HG03159 (cell line): ENCODE results near the gene FRMD8.
"Not testable (repeated sequence)": the region's sequence is repeated elsewhere in the genome, so short reads cannot be mapped to it uniquely, and the experiment has no call there.

Source experiments
- ATAC-seq: cut with Tn5 transposase; IDR thresholded peaks from one replicate; pipeline ENCODE4 v1.9.1; 2021; ENCODE audit warnings: mild to moderate bottlenecking, moderate library complexity; ENCODE audit not compliant: unreplicated experiment

FRMD8 gene

DNA sequence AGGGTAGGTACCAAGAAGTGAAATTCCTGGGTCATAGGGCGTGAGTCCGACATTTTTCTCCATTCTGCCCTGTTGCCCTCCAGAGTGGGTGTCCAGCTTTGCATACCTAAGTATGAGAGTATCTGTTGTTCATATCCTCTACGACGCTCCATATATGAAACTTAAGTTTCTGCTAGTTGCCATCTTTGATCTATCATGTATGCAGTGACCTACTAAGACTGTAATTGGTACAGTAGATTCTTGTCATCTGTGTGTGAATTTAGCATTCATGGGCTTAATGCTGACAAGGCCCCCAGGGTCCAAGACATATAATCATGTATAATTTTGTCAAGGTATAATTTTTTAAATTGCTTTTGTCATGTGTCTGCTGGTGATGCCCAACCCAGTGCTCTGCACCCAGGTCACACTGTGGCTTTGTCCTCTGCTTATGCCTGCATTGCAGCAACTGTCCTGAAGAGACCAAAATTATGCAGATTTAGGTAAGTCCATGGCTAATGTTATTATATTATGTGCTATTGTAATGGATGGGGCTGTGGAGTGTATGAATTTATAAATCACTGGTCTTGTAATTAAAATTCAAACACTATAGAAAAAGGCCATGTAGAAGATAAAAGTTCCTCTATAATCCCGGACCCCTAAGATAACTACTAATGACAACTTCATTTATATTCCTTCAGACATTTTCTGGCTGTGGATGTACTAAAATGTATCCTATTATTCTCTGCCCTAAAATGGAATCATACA, 48.4 kb downstream of the FRMD8 start:
- ATAC-seq, result no peak

DNA sequence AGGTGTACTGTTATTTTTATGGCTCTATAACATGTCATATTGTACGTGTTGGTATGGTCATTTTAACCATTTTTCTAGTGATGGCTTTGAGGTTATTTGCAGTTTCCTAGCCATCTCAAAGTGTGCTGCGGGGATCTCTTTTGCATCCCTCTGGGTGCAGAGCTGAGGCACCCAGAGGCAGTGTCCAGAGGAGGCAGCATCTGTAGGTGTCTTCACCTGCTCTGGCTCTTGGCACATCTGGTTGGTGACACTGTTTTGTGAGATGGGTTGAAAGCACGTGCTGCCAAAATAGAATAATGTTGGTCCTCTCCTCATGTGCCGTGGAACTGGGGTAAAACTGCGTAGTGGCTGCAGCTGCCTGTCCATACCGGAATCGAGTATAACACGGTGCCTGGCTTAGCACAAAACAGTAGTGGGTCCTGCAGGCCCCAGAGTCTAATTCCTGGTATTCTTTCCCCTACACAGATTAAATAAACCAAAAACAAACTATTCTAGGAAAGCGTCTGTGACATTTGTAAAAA, 49.0 kb downstream of the FRMD8 start:
- ATAC-seq, result no peak

DNA sequence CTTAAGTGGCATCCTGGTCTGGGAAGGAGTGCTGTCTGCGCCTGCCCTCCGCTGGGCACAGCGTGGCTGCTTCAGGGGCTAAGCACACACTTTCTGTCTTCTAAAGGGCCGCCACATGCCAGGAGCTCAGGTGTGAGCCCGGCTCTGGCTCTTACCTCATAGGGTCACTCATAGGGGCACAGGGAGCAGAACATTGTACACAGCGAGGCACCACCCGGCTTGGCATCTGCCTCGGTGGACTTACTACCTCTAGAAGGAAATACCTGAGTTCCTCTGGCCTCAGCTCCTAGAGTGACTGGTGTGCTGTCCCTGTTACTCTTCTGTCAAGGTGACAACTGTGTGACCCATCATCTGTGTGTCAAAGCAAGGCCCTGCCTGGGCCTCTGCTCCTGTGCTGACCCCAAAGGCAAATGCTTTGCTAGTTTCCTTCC, 49.6 kb downstream of the FRMD8 start:
- no peak for ATAC-seq

DNA sequence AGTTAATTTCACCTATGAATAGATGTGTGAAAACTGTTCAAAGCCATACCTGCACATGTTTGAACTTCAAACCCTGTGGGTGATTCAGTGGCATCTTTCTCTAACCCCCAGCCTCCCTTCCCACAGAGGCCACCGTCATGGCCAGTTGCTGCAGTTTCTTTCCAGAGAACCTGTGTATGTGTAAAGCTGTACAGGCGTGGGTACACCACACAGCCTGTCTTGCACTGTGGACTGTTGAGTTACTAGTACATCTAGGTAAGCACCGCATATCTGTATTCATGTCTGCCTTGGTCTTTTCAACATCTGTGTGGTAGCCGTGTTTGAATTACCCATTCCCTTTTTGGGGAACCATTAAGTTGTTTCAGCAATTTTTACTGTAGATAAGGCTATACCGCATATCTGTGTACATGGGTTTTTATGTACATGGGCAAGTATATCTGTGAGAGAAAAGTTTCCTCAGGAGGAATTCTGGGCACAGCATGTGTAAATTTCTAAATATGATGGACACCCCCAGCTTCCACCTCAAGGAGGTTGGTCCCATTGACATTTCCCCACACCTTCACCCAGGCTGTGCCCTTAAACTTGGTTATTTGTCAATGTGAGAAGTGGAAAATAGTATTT, 50.1 kb downstream of the FRMD8 start:
- ATAC-seq, result no peak

DNA sequence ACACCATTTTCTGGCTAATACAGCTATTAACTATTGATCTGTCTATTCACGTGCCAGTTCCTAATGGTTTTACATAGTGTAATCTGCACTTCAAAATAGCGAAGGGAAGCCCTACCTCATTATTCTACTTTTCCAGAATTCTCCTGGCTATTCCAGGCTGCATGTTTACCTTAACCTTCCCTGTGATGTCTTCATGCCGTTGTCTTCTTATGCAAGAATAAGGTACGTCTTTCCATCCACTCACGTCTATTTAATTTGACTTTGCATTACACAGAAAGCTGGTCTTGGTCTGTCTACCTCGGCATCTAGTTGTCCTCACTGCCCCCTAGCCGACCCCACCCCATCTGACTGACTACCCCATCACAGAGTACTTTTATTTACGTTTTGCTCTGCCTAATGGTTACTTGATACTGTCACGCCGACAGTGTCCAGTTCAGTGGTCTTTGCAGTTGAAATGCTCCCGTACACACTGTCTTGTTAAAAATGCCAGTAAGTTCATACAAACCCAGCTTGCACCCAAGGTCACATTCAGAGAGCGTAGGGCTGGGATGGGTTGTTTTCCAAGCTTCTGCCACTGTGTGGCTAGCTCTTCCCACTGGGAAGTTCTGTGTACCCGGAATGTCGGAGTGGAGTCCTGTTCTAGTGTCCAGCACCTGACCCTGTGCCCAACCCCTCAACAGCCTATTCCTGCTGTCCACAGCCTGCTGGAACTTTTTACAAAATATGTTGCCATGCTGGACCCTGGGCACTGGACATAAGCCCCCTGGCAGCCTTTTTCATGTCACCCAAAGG, 51.2 kb downstream of the FRMD8 start:
- ATAC-seq, result no peak

DNA sequence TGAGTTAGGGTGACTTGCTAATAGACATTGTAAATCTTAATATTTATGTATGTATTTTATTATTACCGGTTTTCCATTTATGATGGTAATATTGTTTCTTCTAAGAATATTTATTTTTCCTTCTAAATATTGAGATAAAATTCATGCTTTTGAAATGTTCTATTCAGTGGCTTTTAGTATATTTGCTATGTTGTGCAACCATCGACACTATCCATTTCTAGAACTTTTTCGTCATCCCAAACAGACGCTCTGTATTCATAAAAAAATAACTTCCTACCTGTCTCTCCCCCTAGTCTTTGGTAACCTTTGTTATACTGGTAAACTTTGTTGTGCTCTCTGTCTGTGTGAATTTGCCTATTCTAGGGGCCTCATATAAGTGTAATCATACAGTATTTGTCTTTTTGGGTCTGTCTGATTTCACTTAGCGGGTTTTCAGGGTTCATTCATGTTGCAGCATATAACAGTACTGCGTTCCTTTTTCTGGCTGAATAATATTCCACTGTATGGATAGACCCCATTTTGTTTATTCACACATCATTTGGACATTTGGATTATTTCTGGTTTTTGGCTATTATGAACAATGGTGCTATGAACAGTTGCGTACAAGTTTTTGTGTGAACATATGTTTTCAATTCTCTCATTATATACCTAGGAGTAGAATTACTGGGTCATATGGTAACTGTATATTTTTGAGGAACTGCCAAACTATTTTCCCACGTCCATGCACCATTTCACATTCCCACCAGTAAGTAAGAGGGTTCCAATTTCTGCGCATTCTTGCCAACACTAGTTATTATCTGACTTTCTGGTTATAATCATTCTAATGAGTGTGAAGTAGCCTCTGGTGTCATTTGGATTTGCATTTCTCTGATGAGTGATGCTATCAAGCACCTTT, 52.1 kb downstream of the FRMD8 start:
- ATAC-seq, result no peak

DNA sequence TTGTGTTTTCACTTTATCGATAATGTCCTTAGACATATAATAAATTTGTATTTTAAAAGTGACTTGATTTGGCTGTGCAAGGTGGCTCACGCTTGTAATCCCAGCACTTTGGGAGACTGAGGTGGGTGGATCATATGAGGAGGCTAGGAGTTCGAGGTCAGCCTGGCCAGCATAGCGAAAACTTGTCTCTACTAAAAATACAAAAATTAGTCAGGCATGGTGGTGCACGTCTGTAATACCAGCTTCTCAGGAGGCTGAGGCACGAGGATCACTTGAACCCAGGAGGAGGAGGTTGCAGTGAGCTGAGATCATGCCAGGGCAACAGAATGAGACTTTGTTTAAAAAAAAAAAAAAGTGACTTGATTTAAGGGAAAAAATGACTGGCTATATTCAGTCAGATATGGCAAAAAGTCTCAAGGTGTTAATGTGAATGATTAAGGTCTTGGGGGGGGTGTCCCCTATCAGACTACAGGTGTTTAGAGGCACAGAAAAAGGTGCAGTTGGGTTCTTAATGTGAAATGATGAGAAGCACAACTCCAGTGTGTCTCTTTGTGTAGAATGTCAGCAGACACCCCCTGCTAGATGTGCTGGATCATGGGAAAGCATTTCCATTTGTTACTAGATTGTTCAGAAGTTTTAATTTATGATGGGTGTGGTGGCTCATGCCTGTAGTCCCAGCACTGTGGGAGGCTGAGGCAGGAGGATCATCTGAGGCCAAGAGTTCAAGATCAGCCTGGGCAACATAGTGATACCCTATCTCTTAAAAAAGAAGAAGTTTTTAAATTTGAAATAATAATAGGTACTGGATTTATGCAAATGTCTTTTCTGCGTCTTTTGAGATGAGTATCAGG, 53.1 kb downstream of the FRMD8 start:
- ATAC-seq, result no peak

DNA sequence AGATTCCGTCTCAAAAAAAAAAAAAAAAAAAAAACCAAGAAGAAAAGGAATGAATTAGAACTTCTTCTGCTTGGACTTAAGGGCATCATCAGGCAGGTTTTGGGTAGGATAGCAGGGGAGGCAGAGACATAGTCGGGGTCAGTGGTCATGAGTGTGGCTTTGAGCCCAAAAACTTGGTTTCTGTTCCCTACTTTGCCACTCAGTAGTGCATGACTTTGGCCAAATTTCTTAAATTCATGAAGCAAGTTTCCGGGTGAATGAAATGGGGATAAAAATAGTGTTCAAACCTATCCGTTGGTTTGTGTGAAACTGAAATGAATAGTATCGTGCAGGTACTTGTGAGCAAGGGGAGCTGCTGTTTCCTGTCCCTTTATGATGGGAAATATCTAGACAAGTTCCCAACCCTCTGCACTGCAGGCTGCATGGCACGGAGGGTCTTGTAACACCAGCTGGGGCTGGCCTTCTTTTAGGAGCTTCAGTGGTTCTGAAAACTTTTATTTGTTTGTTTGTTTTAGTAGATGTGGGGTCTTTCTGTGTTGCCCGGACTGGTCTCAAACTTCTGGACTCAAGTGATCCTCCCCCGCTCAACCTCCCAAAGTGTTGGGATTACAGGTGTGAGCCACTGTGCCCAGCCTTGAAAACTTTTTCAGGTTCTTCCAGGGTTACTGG, 54.5 kb downstream of the FRMD8 start:
- ATAC-seq, result peak; percentile 50

DNA sequence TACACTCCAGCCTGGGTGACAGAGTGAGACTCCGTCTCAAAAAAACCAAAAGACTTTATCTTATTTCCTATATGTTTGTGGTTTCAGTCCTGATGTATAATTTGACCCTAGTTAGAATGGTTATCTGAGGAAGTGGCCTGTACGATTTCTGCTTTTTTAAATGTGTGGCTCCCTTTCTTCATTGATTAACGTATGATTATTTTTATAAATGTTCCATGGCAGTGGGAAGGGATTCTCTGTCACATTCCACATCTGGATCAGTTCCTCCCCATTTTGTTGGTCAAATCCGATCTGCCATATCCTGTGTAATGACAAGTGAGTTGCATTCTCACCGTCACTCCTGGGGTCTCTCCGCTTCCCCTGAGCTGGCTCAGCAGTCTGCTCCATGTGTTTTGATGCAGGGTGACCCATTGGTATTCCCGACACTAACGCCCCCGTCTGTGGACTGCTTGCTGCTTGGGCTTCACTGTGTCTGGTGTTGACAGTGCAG, 56.5 kb downstream of the FRMD8 start:
- ATAC-seq, result no peak

DNA sequence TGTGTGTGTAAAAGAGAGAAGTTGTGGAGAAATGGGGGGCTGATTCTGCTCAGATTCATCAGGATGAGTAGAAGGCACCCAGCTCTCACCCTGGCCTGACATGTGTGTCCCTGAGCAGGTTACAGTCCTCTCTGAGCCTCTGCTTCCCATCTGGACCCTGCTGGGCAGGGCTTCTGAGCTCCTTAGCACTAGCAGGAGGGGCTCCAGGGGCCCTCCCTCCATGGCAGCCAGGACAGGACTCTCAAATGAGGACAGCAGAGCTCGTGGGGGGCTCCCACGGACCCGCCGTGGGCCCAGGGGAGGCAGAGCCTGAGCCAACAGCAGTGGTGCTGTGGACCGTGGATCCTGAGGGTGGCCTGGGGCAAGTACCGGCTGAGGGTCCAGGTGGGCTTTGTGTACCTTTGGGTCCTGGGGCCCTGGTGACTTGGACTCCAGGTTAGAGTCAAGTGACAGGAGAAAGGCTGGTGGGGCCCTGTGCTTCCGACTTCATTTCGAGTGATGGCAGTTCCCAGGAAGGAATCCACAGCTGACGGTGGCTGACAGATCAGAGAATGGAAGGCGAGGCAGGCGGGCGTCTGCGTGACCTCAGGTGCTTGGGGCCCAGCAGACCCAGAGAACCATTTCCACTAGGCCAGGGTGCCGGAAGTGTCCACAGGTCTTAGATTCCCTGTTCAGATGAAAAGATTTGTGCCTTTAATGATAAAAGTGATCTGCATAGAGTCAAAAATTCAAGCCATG, 58.0 kb downstream of the FRMD8 start:
- ATAC-seq, result no peak

DNA sequence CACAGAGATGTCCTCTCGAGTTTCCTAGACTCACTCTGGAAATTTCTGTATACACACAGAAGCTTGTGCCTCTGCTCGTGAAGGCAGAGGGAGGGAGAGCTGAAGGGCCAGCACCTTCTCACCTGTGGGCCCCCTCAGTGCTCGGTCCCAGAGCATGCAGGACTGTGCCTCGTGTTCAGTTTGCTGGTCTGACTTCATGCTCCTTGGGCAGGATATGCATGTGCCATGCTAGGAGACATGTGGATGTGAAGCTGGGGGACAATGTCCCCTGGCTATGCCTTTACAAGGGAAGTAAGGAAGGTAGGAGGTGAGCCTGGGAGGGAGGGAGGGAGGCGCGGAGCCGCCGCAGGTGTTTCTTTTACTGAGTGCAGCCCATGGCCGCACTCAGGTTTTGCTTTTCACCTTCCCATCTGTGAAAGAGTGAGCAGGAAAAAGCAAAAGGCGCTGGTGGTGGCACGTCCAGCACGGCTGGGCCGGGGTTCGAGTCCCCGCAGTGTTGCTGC, 58.7 kb downstream of the FRMD8 start:
- no peak for ATAC-seq

DNA sequence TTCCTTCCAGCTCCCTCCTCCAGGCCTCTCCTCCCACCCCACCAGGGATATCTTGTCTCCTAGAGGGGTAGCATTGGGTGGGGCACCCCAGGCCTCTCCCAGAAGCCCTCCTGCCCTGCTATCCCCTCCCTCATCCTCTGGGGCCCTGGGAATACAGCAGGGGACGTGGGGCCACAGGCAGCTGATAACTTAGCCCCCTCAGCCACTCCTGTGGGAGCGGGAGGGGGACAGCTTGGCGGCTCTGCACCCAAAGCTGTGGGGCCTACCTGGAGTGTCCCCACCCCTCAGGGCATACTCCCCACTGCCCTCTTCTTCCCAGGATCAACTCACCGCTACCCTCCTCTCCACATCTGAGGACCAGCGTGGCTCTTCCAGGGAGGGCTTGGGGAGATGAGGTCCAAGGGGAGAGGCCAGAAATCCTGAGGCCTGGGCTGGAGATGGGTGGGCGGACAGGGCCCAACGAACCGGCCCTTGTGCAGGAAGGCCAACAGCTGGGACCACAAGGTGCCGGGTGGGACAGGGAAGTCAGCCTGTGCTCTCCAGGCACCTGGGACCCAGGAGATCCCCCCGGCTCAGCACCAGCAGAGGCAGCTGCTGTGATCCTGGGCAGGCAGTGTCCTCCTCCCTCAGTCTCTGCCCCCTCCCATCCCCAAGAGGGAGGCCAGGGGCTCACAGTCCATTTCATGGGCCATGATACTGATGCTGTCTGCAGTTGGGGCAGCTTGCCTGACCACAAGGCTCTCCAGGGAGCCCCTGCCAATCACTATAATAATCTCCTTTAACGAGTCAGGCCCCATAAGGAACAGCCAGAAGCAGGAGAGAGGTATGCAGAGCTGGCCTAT, 59.4 kb downstream of the FRMD8 start:
- ATAC-seq, result no peak

DNA sequence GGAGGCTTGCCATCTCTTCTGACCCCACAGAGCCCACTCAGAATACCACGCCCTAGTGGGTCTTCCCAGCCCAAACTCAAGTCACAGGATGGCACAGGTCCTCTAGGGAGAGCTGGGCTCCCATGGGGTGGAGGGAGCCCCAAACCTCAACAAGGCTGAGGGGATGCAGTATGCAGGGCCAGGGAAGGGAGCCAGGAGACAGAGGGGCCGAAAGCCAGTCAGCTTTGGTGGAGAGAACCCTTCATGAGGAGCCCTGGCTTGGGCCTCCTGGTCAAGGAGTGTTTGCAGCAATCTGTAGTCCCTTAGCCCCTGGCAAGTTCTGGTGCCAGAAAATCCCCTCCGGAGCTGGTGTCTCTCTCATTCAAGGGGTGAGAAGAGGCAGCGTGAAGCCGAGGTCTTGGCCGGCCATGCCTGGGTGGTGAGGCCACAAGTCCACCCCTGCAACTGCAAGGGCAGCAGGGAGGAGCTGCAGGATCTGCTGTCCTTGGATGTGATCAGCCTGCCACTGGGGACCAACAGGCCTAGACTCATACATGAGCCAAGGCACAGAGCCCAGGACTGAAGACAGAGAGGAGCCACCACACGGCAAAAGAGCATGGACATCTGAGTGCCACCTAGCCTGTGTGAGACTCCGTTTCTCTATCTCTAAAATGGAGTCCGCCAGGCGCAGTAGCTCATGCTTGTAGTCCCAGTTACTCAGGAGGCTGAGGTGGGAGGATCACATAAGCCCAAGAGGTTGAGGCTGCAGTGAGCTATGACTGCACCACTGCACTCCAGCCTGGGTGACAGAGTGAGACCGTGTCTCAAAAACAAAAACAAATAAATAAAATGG, 60.2 kb downstream of the FRMD8 start:
- ATAC-seq, result no peak

DNA sequence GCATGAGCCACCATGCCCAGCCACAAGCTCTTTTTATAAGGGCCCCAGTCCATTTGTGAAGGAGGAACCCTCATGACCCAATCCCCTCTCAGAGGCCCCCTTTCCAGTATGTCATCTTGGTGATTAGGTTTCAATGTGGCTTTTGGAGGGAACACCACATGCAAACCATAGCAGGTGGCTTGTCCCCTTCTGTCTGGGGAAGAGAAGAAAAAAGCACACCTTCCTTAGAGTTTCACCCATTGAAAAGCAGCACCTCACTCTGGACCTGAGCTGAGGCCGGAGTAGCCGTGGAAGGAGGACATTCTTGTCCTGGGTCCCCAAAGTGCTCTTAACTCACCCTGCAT, 61.6 kb downstream of the FRMD8 start:
- no peak for ATAC-seq

DNA sequence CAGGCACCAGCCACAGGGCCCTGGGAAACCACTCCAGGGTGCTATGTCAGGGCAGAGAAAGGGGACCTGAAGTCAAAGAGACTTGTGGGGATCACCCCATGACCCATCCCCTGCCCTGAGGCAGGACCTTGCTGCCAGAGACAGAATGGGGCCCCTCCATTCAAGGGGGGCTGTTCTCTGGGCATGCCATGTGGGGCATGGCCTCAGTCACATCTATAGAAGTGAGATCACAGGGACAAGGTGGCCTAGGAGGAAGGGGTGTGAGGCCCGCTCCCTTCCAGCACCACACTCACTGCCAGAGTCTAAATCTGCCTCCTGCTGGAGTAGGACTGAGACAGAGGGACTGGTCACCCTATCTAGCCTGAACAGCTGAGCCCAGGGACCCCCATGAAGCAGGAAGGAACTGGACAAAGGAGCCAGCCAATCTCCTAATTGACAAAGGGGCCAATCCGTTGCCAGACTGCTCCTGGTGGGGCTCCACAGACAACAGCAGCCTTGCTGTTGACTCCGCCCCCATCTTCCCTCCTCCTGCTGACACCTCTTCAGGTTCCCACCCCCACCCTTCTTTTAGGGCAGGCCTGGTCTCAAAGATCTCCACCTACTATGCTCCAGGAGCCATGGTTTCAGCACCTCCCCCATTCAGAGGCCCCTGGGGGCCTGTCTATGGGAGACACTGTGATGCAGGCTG, 62.1 kb downstream of the FRMD8 start:
- no peak for ATAC-seq

DNA sequence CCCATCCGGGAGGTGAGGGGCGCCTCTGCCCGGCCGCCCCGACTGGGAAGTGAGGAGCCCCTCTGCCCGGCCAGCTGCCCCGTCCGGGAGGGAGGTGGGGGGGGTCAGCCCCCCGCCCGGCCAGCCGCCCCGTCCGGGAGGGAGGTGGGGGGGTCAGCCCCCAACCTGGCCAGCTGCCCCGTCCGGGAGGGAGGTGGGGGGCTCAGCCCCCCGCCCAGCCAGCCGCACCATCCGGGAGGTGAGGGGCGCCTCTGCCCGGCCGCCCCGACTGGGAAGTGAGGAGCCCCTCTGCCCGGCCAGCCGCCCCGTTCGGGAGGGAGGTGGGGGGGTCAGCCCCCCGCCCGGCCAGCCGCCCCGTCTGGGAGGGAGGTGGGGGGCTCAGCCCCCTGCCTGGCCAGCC, 64.9 kb downstream of the FRMD8 start:
- ATAC-seq, result not testable (repeated sequence)
